Measurements from ENCODE around the gene PPP1R26. TPM values are rescaled to one million over a fixed set of nuclear protein-coding genes. Genes with fewer than 3 reads are reported as not detected.

Gene PPP1R26
- total and polyA plus RNA-seq, 9 of the 15 experiments (the other 6 are each of a cell fraction or from before 2014, with no cell fraction given) = 0.77 to 26.8 (median 9.3) TPM

DNA sequence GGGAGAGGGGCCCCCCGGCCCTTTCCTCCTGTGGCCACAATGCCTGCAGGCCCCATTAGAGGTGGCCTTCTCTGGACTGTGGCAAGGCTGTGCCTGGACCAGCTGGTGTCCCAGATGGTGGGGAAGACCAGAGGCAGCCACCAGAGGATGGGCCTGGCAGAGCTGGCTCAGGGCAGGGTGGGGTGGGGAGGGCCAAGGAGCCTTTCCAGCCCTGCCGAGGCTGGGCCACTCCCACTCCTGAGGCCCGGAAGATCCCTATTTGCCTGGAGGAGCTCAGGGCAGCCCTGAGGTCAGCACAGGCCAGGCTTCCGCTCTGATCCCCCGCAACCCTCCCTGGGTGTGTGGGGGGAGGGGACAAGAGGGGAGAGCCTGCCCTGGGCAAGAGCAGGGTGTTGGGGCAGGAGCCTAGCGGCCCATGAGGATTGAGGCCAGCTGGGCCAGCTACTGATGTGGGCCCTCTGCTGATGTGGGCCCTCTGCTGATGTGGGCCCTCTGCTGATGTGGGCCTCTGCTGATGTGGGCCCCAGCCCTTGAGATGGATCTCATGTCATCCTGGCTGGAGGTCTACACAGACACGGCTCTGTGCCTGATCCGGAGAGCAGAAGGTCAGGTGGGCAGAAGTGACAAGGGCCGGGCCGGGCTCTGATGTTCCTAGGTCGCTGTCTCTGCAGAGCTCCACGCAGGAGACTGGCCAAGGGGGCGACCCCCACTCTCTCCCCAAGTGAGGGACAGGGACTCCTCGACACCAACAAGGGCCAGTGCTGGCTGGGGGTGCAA is 26.9 kb downstream of the PPP1R26 start (continued):
- TF ChIP-seq, protein P1, sequence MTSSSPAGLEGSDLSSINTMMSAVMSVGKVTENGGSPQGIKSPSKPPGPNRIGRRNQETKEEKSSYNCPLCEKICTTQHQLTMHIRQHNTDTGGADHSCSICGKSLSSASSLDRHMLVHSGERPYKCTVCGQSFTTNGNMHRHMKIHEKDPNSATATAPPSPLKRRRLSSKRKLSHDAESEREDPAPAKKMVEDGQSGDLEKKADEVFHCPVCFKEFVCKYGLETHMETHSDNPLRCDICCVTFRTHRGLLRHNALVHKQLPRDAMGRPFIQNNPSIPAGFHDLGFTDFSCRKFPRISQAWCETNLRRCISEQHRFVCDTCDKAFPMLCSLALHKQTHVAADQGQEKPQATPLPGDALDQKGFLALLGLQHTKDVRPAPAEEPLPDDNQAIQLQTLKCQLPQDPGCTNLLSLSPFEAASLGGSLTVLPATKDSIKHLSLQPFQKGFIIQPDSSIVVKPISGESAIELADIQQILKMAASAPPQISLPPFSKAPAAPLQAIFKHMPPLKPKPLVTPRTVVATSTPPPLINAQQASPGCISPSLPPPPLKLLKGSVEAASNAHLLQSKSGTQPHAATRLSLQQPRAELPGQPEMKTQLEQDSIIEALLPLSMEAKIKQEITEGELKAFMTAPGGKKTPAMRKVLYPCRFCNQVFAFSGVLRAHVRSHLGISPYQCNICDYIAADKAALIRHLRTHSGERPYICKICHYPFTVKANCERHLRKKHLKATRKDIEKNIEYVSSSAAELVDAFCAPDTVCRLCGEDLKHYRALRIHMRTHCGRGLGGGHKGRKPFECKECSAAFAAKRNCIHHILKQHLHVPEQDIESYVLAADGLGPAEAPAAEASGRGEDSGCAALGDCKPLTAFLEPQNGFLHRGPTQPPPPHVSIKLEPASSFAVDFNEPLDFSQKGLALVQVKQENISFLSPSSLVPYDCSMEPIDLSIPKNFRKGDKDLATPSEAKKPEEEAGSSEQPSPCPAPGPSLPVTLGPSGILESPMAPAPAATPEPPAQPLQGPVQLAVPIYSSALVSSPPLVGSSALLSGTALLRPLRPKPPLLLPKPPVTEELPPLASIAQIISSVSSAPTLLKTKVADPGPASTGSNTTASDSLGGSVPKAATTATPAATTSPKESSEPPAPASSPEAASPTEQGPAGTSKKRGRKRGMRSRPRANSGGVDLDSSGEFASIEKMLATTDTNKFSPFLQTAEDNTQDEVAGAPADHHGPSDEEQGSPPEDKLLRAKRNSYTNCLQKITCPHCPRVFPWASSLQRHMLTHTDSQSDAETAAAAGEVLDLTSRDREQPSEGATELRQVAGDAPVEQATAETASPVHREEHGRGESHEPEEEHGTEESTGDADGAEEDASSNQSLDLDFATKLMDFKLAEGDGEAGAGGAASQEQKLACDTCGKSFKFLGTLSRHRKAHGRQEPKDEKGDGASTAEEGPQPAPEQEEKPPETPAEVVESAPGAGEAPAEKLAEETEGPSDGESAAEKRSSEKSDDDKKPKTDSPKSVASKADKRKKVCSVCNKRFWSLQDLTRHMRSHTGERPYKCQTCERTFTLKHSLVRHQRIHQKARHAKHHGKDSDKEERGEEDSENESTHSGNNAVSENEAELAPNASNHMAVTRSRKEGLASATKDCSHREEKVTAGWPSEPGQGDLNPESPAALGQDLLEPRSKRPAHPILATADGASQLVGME (CRISPR knock-in tag; IDR thresholded peaks at IDR 0.05) = no peak
- TF ChIP-seq ZNF407 (IDR thresholded peaks at IDR 0.05; ENCODE audit: low read depth) (no peak), NFRKB (IDR thresholded peaks at IDR 0.05; ENCODE audit: low read depth) (peak; percentile 70; the same call in 1 of the 2 replicates), ZNF764 (CRISPR knock-in tag; IDR thresholded peaks at IDR 0.05; ENCODE audit: low read depth) (no peak), RBM15 (IDR thresholded peaks at IDR 0.05; ENCODE audit: insufficient read depth, low read length) (no peak), ILF3 (IDR thresholded peaks at IDR 0.05; ENCODE audit: borderline replicate concordance) (no peak), ZNF583 (CRISPR knock-in tag; IDR thresholded peaks at IDR 0.05) (no peak), TRIM24 (IDR thresholded peaks at IDR 0.05) (0 out of 4 replicates have a peak, but pooled peaks of 1 of the 2 experiments have one; percentile 36), NCOA2 (IDR thresholded peaks at IDR 0.05; ENCODE audit: partially characterized antibody in 2 of 2) (no peak), E2F1 (CRISPR knock-in tag; IDR thresholded peaks at IDR 0.05) (no peak), SUPT5H (IDR thresholded peaks at IDR 0.05) (no peak; the same call in 1 of the 2 replicates), ATF7 (IDR thresholded peaks at IDR 0.05) (peak; percentile 69; the same call in 1 of the 2 replicates), NRF1 (conservative IDR thresholded peaks at IDR 0.05 in 1 of 2, IDR thresholded peaks at IDR 0.05 in 1 of 2) (peak; percentile 0 to 54; a peak in 2 of 4 replicates)

Data from K562 (cell line).